GM18870 (cell line): Measurements from ENCODE around the gene SAPCD1.

ENCODE experiments used
- ATAC-seq: cut with Tn5 transposase; IDR thresholded peaks from one replicate; pipeline ENCODE4 v1.9.1; 2021; ENCODE audit warnings: moderate library complexity; ENCODE audit not compliant: unreplicated experiment

Gene SAPCD1

GRCh38 chr6:31762356-31762755 lies at the start of gene SAPCD1:
TSS of gene SAPCD1 (plus strand) at chr6:31762656. CDS start at chr6:31763055, 399 bp downstream.
- ATAC-seq: no peak

- ATAC-seq: no peak
Measured at GRCh38 chr6:31713465-31713864, 49.0 kb upstream of the SAPCD1 start.

DNA sequence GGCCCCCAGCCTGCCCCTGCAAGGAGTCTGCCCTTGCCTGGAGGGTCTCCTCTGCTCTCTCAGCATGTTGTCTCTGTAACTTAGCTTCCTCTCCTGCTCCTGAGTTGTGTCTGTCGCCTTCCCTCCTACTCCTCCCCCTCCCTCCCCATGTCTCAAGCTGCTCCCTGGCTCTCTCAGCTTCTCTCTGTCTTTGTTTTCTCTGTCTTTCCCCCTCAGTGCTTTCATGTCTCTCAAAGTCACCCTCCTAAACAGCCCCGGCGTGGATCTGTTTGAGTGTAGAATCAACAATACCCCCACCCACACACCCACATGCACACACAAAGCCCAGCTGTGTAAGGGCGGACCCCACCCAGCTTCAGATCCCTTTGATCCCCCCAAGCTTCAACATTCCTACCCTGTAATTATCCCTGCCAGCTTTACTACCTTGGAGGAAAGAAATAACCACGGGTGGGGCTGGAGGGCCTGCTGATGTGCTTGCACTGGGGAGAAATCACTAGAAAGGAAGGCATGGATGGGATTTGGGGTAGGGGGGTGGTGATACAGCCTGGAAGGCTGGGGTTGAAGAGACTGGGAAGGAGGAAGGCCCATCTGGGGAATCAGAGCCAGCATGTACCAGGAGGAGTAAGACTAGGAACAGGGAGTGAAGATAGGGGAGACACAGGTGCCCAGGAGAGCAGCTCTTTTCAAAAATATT lies 48.3 kb upstream of the SAPCD1 start:
- no peak for ATAC-seq

DNA sequence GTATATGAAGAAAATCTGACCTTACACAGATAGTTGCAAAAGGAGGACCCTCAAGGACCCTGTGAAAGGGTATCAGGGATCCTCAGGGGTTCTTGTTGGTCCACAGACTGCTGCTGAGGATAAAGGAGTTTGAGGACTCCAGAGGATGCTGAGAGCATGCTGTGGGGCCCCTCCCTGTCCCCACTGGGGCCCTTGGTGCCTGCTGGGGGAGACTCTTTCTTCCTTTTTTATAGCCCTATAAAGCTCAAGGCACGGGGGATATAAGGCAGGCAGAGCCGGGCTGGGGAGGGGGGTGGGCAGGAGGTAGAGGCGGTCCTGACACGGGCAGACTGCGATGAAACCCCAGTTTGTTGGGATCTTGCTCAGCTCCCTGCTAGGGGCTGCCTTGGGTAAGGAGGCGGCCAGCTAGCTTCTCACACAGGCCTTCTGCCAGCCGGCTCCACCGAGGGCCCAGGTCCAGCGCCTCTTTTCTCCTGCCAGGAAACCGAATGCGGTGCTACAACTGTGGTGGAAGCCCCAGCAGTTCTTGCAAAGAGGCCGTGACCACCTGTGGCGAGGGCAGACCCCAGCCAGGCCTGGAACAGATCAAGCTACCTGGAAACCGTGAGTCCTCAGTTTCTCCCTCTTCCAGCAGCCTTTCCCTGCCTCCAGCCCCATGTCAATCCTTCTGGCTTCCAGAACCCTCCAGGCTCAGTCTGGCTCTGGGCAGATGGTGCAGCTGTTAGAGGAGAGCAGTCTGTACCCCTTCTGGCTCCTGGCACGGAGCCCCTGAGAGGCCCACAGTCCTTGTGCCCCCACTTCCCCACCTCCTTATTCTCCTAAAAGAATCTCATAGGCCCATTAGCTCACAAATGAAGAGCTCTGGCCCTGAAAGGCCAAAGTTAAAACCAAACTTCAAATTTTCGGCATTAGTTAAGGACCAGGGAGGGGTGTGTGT lies 47.2 kb upstream of the SAPCD1 start, which contains the start of gene LY6G6D:
Gene LY6G6D, plus strand, starts transcription at position 327 of the 937 bp plus-strand sequence. Its CDS starts 8 bp downstream, at position 335.
- no peak for ATAC-seq

DNA sequence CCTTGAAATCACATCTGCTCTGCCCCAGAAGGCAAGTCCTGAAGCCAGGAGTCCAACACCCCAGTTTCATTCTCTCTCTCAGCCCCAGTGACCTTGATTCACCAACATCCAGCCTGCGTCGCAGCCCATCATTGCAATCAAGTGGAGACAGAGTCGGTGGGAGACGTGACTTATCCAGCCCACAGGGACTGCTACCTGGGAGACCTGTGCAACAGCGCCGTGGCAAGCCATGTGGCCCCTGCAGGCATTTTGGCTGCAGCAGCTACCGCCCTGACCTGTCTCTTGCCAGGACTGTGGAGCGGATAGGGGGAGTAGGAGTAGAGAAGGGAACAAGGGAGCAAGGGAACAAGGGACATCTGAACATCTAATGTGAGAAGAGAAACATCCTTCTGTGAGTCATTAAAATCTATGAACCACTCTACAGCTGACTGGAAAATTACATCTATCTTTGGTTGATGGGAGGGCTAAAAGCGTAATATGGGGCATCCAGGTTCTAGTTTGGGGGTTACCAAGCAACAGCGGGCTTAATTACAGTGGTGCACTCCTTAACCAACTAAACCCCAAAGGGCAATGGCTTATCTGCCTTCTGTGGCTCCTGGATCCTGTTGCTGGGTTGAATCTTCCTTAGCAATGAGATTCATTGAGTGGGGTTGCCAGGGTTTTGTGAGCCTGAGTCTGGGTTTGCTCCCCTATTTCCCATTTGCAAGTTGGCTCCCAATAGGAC lies 44.8 kb upstream of the SAPCD1 start:
- no peak for ATAC-seq

- ATAC-seq: no peak
Measured at GRCh38 chr6:31718265-31718664, 44.2 kb upstream of the SAPCD1 start.

DNA sequence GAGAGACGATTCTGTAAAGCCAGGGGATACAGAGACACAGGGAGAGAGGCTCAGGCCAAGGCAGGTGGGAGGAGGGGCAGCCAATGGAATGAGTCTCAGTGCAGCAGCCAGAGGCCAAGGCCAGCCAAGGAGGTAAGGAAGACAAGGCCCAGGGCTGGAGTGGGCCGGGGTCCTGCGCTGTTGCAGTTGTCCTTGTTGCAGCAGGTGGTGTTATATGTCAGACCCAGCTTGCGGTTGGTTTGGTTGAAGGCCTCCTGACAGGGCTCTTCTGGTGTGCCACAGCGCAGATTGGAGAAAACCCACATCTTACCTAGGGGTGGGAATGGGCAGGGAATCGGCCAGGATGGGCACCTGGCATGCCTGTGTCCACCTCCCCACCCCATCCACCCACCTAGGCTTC lies 43.5 kb upstream of the SAPCD1 start:
- no peak for ATAC-seq

DNA sequence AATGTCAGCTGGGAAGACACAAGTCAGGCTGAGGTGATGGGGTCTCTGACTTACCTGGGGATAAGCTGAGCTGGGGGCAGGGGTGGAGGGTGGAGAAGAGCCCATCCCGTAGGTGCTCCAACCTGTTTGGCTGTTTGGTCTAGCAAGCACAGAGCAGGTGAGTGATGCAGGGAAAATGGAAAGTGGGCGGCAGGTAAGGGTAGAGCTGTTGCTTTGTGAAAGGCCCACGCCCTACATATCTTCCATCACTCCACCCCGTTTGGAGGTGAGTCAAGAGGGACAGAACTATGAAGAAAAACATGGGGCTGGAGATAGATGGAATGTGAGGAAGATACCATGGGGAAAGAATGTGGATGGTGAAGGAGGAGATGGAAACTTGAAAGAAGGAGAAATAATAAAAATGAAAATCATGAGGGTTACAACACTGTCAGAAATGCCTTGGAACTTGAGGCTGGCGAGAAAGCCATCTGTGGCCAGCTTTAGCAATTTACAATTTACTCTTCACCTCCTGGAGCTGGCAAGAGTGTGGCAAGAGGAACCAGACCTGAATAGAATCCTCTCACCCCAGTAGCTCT lies 42.2 kb upstream of the SAPCD1 start:
- ATAC-seq: no peak

- ATAC-seq: no peak
Measured at GRCh38 chr6:31721351-31722020, 41.0 kb upstream of the SAPCD1 start, which contains the start of gene LY6G6C. TSS of gene LY6G6C (minus strand) at chr6:31721746. CDS start at chr6:31721679, 67 bp downstream.

GRCh38 chr6:31722173-31722572 lies 40.3 kb upstream of the SAPCD1 start:
- no peak for ATAC-seq

DNA sequence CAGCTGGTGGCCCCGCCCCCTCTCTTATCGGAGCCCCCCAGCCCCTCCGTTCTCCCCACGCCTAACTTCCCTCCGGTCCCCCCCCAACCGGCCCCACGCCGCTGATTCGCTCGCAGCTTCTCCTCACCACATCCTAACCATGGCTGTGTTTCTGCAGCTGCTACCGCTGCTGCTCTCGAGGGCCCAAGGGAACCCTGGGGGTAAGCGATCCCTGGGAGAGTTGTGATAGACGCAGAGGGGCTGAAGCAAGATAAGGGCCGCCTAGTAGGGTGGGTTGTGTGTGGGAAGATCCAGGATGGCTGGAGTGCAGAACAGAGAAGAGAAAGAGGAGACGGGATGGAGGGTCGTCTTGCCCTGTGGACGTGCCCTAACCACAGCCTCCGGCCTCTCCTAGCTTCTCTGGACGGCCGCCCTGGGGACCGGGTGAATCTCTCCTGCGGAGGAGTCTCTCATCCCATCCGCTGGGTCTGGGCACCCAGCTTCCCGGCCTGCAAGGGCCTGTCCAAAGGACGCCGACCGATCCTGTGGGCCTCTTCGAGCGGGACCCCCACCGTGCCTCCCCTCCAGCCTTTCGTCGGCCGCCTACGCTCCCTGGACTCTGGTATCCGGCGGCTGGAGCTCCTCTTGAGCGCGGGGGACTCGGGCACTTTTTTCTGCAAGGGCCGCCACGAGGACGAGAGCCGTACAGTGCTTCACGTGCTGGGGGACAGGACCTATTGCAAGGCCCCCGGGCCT lies 39.0 kb upstream of the SAPCD1 start, which contains the start of gene MPIG6B:
Gene MPIG6B, plus strand, starts transcription at position 129 of the 735 bp plus-strand sequence. Its CDS starts 11 bp downstream, at position 140.
- ATAC-seq: no peak

DNA sequence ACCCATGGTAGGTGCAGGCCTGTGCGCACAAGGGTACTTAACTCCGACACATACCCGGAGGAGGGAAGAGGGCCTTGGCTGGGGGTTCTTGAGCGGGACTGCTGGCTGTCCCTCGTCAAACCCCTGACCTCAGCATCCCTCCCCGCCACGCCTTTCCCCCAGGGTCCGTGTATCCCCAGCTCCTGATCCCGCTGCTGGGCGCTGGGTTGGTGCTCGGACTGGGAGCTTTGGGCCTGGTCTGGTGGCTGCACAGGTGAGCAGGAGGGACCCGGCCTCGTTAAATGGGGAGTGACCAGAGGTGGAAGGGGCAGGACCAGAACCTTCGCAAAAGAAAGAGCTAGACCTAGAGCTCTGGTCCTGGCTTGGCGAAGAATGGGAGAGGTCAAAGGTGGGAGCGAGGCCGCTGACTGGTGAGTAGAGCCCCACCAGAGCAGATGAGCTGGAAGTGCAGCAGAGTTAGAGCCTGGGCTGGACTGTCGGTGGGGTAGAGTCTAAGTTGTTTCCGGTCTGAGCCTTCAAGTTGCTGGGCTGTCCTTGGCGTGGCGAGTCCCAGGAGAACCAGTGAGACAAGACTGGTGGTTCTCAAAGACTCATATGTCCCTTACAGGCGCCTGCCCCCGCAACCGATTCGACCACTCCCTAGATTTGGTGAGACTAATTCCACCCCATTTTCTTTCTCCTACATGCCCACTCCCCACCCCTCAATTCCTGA lies 38.3 kb upstream of the SAPCD1 start:
- ATAC-seq: no peak

DNA sequence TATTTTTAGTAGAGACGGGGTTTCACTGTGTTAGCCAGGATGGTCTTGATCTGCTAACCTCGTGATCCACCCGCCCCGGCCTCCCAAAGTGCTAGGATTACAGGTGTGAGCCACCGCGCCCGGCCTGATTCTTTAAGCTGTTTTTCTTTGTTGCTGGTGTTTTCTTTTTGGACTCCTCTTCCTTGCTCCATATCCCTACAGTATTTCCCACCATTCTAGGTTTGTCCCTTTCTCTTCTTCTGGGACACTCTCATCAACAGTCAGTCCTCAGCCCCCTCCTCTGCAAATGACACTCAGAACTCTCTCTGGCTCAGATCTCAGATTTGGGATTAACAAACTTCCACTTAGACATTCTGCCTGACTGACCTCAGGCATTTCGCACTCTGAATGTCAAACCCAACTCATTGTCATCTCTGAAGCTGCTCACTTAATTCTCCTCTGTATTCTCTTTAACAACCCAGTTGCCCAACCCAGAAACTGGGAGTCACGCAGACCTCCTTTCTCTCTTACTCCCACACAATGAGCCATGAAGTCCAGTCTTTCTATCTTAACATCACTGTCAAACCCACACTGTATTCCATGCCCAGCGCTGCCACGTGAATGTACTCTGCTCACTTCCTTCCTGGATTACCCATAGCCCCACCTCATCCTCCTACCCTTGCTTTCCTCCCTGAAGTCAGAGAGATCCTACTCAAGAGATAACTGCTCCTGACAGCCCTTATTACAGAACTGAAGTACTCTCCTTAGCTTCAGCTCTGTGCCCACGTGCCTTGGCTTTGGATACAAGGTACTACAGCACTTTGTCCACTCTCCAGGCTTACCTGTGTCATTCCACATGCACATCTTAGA lies 36.7 kb upstream of the SAPCD1 start:
- no peak for ATAC-seq

DNA sequence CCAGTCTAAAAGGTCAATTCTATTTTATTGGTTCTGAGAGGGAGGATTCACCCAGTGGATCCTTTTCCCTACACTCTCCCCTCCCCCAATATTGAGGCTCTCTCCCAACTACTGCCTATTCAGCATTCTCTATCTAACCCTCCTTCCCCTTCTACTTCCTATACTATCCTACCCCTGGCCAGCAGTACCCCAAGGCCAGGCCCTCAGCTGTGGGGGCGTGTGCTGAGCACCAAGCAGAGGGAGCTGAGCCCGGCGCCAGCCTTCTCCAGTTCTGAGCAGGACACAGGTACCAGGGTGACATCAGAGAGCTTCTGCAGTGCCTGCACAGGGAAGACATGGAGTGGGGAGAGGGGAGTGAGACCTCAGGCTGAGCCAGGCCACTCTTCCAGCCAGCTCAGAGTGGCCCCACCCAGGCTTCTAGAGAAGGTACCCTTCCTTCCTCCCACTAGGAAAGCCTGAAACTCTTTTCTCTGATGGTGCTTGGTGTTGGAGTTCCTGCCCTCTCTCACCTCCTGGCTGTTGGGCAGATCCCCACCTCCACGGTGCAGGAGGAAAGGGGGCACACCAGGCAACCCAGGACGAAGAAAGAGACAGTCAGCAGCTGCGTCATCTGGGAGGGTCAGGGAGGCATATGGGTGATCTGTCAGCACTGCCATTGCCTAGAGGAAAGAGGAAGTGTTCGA lies 35.3 kb upstream of the SAPCD1 start:
- no peak for ATAC-seq

DNA sequence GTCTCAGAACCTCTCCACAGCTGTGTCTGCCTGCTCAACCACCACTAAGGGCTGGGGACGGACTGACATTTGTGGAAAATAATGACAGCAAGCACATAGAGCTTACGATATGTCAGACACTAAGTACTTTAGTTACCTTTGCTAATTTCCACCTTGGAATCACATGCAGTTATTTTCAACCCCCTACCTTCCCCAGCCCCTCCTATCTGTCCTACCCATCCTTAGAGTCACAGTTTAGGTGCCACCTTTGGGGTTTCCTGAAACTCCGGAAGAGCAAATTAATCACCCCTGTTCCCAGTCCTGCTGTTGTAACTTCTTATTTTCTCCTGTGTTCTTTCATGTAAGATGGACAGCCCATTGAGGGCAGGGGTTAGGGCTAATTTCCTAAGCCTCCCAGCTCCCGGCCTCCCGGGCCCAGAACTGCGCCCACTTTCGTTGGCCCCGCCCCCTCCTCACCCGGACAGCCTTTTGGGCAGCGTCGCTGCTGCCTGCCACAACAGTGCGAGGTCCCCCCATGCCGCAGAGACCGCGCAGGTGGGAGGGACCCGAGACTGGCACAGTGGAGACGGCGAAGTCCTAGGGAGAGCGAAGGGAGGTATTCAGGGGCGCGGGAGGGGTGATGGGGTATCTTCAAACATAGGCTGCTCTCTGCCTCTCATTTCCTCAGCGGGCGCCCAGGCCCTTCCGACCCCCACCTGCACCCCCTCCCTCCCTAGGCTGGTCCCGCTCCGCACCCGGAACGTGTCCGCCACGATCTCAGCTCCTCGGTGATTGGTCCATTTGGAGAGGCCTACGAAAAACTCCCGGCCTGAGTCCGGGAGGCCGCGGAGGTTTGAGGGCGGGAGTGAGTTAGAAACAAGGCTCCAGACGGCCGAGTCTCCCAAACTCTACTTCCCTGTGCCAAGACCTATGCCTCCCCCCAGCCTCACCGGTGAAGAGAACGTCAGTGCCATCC lies 34.5 kb upstream of the SAPCD1 start:
- no peak for ATAC-seq
